ENCODE data around the gene MYO5B.
A peak's percentile ranks its signal among the peaks of the same experiment; 100 is the strongest.
"Not testable (repeated sequence)": the region's sequence is repeated elsewhere in the genome, so short reads cannot be mapped to it uniquely, and the experiment has no call there.

The MYO5B gene

DNA sequence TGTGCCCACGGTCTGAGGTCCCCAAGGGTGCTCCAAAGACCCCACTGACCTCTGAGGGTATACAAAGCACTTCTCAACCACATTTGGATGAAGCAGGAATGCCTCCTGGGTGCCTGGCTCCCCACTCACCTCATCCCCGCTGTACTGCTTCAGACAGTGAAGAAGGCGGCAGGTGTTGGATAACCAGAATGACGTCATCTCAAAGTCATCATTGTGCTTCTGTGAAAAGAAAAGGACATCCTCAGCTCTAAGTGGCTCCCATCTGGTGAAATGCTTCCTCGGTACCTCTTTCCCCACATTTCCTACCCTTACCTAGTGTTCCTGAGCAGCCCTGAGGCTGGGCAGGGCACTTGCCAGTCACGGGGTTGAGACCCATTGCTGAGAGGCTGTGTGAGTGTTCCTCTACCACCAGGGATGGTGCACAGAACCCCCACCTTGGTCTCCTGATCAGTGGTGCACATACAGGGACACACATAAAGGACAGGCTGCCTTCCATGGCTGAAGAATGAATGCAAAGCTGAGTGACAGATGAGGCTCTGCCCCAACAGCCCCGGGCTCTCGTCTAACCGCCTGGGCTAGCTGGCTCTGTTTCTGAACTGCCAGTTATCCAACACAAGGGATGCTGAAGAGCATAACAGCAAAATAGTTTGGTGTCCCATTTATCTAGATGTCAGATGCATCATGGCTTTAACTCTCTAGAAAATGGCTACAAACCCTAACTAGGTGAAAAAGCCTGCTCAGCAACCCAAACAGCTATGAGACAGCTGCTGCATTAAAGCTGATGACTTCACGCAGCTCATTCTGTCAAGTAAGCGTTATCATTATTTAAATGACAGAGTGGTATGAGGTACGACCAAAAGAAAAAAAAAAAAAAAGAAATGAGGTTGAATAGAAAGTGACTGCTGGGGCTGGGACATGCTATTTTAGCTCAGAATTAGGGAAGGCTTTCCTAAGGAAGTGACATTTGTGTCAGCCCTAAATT lies 353.4 kb downstream of the MYO5B start:
- no peak for DNase-seq

DNA sequence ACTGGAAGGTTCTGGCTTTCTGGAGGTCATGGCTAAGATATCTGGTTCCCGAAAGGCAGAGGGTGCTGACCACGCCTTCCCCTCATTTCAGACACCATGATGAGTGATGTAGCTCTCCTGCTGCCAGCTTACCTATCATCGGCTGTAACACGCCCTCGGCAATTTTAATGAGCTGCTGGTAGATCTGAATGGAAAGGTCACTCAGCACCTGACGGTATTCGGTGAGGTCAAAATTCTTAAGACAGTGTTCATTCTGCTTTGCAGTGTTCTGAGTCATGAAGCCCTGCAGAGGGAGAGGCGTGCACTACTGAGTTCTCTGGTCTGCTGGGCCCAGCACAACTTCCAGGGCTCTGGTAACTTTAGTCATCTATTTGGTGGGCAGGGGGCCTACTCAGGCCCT lies 355.9 kb downstream of the MYO5B start:
- DNase-seq = no peak

DNA sequence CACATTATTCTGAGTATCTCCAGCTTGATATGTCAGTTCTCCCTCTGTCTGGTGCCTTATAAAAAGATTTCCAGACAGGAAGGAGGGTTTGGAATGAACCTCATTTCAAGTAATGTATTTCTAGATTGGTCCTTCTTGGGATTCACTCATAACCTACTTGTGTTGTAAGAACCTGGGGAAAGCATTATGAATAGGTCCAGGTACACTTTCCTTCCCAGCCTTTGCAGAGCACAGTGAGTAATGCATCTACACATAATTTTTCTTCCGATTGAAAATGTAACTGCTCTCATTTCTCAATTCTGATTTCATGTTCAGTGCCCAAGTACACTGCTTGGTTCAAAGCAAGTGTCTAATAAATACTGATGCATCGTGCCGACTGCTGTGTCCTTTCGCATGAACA lies 356.6 kb downstream of the MYO5B start:
- no peak for DNase-seq

DNA sequence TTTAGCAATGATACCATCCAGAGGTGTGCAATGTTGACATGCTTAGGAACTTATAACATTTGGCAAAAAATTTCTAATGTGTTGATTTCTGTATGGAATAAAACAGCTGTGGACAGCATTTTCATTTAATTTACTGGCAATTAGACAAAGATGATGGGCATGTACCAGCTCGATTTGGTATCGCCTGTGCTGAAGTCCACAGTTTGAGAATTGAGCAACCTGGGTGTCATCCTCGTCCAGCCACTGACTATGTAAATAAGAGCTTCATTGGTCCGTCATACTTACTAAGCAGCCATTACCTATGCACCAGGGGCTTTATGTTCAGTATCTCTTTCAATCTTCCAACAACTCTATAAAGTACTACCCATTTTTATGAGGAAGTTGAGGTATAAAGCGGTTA lies 357.1 kb downstream of the MYO5B start:
- DNase-seq = no peak

DNA sequence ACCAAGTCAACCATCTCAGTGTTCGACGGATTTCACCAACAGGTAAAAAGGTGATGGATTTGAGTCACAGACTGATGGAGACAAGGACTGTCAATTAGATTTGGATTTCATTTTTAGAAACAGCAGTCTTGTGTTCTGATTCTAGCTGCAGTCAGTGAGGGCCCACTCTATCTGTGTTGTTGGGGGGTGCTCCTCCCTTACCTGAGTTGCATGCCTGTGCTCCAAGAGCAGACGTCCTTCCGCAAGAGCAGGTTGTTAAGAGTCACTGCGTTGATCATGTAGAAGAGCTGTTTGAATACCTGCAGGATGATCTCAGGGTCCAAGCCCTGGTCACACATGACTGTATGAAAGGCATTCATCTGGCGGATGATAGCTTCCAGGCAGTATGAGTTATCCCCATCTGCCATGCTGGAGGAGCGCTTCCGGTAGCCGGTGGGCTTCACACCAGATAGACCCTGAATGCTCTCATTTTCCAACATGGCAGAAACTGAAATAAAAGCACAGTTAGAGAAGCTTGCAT lies 357.6 kb downstream of the MYO5B start:
- DNase-seq = not testable (repeated sequence)

DNA sequence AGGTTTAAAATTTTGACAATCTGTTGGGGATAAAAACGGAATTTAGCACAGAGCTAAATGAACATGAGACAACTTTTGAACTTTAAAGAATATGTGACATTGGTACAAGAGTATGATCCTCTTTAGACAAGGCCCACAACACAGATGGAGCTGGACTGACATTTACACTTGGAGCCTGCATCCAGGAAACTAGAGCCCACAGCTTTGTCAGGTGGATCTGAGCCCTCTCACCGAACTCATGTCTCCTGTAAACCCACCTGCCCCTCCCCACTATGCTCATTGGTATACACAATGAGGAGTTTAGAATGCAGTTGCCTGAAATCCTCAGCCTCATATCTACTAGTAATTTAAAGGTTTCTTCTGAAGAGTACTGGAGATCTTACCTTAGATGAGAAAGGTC lies 359.5 kb downstream of the MYO5B start:
- no peak for DNase-seq

DNA sequence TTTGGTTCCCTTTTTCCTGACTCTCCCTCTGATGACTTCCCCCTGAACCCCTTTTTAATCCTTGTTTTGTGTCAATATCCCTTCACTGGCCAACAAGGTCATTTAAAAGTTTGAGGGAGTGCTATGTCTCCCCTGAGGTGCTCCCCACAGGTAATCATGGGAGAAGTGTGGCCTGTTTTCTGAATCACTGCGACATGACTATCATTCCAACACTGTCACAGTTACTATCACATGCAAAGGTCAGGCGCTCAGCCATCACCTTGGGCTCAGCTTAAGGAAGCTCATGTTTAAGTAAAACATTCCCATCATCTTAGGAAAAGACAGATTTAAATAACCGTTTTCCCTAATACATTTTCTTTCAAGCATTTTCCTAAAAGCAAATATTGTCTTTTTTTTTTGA lies 360.7 kb downstream of the MYO5B start:
- no peak for DNase-seq

DNA sequence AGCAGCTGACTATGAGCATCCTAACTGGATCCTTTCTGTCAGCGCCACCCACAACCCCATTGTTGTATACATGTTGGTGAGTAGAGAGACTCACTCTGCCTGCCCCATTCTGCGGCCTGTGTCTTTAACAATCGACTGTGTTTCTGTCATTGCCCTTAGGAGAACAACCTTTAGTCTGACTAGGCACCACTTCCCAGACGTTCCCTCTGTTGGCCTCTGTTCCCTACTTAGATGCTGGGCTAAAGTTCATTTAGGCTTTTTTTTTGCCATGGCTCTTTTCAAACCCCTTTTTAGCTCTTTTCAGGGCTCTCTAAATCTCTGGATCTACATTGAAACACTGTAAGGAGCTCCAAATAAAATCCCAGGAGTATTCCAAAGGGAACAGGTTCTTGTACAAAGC lies 361.1 kb downstream of the MYO5B start:
- DNase-seq = no peak

DNA sequence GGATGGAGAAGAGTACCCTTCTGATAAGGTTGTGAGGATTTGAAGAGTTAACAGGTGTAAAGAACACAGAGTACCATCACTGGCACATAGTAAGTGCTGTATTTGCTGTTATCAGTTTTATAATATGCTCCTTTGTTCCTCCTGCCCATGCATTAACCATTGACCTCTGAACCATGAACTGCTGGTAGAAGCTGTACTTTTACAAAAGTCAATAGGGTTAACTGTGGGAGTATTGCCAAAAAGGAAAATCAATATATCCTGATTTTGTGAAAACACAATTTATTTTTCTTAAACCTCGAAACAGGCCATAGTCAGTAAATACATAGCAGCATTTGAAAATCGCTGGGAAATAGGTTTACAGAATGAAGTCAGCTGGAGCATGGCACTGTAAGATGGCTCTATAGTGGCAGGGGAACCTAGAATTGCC lies 362.7 kb downstream of the MYO5B start:
- no peak for DNase-seq

DNA sequence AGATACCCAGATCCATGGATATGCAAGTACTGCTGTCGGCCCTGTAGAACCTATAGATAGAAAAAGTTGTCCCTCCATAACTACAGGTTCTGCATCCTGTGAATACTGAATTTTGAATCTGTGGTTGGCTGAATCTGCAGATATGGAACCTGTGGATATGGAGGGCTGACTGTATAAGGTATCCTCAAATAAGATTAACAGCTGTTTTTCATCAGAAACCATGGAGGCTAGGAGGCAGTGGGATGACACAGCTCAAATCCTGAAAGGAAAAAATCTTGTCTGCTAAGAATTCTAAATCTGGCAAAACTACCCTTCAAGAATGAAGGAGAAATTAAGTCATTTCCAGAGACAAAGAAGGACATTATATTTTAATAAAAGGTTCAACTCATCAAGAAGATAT lies 367.0 kb downstream of the MYO5B start:
- DNase-seq = no peak

DNA sequence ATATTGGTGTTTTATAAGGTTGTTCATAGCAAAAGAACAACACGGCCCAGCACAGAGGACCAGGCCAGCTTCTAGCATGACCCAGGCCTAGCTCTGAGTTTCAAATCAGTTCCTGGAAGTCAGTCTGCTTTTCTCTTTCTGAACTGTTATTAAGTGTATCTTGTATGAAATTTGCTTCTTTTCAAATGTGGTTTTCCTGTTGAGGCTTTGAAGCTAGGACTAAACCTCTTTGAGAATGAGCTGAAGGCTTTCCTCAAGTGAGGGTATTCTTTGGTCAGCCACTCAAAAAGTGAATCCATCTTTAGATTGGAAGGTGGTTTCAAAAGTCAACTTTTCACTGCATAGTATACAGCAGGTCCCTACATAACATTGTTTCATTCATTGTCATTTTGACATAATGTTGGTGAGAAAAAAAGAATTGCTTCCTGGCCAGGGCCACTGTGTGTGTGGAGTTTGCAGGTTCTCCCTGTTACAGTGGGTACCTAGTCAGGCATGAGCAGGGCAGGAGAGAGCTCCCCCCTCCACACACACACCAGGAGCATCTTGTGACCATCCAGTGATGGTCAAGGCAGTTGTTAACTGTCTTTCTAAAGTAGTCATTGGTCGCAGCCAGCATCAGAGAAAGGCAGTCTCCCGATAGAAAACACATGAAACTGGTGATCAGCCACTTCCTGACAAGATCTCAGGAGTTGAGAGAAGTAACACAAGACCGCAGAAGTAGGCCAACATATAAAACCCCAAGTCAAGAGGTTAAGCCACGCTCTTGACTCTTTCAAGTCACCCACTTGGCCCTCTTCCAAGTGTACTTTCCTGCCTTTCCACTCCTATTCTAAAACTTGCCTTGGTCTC lies 374.9 kb downstream of the MYO5B start:
- no peak for DNase-seq

DNA sequence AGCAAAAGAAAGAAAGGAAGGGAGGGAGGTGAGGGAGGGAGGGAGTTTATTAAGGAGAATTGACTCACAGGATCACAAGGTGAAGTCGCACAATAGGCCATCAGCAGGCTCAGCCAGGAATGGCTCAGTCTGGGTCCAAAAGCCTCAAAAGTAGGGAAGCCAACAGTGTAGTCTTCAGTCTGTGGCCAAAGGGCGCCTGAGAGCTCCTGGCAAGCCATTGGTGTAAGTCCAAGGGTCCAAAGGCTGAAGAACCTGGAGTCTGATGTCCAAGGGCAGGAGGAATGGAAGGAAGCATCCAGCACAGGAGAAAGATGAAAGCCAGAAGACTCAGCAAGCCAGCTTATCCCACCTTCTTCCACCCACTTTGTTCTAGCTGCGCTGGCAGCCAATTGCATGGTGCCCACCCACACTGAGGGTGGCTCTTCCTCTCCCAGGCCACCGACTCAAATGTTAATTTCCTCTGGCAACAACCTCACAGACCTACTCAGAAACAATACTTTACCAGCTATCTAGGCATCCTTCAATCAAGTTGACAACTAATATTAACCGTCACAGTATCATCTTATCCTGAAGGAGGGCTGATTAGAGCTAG lies 375.8 kb downstream of the MYO5B start:
- DNase-seq = no peak

DNA sequence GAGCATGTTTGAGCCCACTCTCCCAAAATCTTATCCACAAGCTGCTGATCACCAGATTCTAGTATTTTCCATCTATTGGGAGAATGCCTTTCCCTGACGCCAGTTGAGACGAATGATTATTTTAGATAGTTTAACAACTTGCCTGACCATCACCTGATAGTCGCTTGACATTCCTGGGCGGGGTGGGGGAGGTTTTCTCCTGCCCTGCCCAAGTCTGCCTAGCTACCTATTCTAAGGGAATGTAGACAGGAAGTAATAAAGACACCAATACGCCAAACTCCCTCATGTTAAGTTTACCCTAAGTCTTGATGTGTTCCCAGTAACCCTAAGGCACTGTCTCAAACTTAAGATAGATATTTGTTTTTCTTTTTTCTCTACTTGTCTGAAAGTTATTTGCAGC lies 377.0 kb downstream of the MYO5B start:
- DNase-seq = no peak

DNA sequence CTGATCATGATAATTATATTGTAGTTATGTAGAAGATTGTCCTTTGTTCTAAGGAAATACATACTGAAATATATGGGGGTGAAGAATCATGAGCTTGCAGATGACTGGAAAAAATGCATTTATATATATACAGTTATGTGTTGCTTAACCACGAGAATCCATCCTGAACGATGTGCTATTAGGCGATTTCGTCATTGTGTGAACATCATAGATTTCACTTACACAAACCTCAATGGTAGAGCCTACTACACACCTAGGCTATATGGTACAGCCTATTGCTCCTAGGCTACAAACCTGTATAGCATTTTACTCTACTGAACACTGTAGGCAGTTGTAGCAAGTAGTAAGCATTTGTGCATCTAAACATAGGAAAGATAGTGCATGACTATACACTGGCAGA lies 379.0 kb downstream of the MYO5B start:
- no peak for DNase-seq

DNA sequence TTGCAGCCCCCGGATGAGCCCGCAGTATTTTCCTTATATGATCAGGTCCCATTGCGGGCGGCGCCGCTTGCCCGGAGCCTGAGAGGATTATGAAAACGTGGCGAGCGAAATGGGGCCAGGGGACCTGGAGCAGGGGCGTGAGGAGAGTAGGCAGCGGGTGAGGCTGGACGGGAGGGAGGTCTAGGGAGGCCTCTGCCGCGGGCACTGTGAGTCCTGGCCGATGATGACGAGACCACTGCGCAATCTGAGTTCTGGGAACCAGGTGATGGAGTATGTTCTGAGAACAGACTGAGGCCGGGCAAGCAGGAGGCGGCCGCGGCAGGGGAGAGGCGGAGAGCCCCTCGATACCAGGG lies 380.8 kb downstream of the MYO5B start:
- peak in 25 of 58 donors; percentile 33 to 77 (median 53) for DNase-seq

DNA sequence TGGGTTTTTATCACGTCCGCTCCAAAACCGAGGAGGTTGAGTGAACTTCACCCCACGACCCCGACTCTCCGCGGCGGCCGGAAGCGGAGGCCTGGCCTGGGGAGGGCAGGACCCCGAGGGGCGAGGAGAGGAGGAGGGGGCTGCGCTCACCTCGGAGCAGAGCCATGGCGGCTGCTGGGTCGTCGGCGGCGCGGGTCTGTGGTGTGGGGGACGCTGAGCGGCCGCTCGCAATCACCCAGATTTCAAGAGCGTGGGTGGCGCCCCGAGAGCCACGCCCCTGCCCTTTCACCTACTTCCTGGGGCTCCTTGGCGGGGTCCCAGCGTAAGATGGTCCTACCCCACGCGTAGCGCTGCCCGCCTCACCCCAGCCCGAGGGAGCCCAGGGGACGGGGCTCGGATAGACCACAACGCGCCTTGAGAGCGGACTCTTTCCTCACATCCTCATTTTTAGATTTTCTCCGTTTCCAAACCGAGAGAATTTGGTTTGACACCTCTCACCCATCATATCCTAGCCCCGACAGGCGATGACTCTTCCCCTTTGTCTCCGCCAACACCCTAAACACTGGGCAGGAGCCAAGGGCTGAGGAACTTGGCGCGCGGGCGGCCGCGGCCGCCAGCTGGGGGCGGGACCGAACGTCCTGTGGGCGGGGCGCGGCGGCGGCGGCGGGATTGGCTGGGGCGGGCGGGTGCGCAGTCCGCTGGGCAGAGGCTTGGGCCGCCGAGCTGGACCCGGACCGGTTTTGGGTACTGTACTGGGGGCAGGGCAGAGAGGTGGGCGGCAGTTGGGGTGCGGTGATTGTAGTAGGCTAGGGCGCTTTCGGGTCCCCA lies 381.4 kb downstream of the MYO5B start, which contains the start of gene ACAA2:
TSS of gene ACAA2 (minus strand) at position 215 of the 828 bp plus-strand sequence. CDS start at position 166, 49 bp downstream.
- DNase-seq = peak in 57 of 58 donors; percentile 31 to 91 (median 81)

DNA sequence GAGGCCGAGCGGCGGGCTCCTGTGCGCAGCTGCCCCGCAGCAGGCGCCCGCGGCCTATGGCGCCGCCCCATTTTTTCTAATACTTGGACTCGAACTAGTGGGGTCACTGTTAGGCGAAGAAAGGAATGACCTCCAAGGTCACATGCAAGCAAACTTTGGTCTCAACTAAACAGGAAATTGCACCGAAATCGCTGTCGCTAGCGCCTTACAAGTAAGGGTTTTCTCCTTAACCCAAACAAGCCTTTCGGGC lies 382.0 kb downstream of the MYO5B start:
- peak in 25 of 58 donors; percentile 6 to 75 (median 47) for DNase-seq

DNA sequence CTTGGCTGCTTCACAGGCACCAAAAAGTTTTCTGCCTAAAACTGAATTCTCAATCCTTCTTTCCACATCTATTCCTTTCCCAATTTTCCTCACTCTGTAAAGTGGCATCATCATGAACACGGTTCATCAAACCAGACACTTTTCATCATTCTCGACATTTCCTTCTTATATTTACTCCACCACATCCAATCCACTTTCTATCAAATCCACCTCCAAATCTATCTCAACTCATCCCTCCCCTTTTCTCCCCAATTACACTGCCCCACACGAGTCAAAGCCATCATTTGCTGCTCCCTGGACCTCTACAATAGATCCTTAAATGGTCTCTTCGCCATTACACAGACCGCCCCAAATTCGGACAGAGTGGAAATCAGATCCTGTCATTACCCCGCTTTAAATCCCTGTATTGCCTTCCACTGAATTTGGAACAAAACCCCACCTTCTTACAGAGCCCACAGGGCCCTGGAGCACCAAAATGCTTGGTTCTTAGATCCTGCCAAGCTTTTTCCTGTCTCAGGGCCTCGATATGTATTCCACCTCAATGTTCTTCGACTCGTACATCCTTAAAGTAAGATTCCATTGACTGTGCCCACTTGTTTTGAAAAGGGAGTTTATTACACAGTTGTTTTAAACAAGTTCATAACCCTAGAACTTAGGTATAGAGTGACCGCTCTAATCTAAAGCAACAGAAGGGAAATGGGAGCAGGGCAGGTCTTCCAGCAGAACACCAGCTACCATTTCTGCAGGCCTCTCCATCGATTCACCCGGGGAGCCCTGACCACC lies 382.5 kb downstream of the MYO5B start:
- peak in 3 of 58 donors; percentile 4 to 47 (median 21) for DNase-seq

DNA sequence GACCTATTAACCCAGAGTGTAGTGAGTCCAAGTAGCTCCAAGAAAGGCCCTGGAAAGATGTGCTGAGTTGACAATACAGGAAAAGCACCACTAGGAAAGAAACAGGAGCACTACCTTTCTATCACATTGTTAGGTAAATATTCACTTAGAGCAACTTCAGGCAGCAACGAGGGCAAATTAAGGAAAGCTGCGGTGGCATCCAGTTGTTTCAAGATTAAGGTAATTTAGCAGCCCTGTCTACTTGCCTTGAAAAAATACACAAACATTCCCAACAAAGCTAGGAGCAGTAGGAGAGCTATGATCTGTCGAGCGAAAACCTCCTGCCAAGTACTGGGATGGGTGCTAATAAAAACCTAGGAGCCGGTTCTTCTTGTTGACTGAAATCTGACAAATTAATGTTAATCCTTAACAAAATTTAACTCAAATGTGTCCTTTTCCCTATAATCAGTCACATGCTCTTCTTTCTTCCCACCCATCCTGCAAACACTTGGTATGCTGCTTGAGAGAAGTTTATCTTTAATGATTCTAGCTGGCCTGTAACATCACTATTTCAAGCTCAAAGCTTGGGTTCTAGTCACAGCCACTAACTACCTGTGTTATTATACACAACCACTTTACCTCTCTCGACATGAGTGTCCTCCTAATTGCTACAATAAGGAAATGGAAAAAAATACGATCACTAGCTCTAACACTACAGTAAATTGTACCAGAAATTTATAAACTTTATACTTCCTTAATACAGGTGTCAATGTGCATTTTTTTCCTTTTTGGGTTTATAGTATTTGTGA lies 383.6 kb downstream of the MYO5B start:
- no peak for DNase-seq

Measured in anterior cingulate cortex (tissue), 58 donors.